ENCODE measurements around the gene VTI1B. TPM values are rescaled to one million over a fixed set of nuclear protein-coding genes. Genes with fewer than 3 reads are reported as not detected.

The VTI1B gene
- total and polyA plus RNA-seq, 2 experiments from 2014 or later, result 44.7 to 96.1 TPM

GRCh38 chr14:67643713-67644112, 30.7 kb downstream of the VTI1B start:
- Mint-ChIP-seq H3K4me3 (no peak overlapping the region), H3K4me1 (no peaks in the 10 kb centered on the region), H3K27ac (no peak overlapping the region), H3K36me3 (ENCODE audit: low read depth) (peaks cover 13% of the 10 kb centered on the region; the same call in 2 of the 3 replicates), H3K27me3 (ENCODE audit: insufficient read depth, low read depth, poor library complexity) (peaks cover 3% of the 10 kb centered on the region), H3K9me3 (no peaks in the 10 kb centered on the region)
- Histone ChIP-seq H3K27ac (ENCODE audit: low read depth) (no peak overlapping the region), H3K36me3 (ENCODE audit: insufficient read depth) (peaks cover 17% of the 10 kb centered on the region), H3F3A (replicated peaks; ENCODE audit: low read depth) (no peaks in the 10 kb centered on the region), H3K4me1 (ENCODE audit: insufficient read depth) (no peaks in the 10 kb centered on the region), H2AFZ (no peak overlapping the region), H4K20me1 (replicated peaks; ENCODE audit: insufficient read depth) (peaks cover 24% of the 10 kb centered on the region), H3K9me2 (ENCODE audit: insufficient read depth) (no peaks in the 10 kb centered on the region), H3K4me2 (no peak overlapping the region), H3K27me3 (ENCODE audit: insufficient read depth) (no peaks in the 10 kb centered on the region), H3K4me3 (no peak overlapping the region), H3K79me2 (replicated peaks; ENCODE audit: insufficient read depth) (no peaks in the 10 kb centered on the region)
- ATAC-seq (no peak), DNase-seq (ENCODE audit: low spot score) (no peak)
- TF ChIP-seq NANOG (IDR thresholded peaks at IDR 0.05; ENCODE audit: borderline replicate concordance), result no peak
- no peak for TF ChIP-seq REST (IDR thresholded peaks at IDR 0.05; ENCODE audit: unreplicated experiment)
- TF ChIP-seq EZH2 (IDR thresholded peaks at IDR 0.05; ENCODE audit: low read depth, unreplicated experiment), result no peak
- no peak for TF ChIP-seq ZNF114 (CRISPR knock-in tag; IDR thresholded peaks at IDR 0.05)
- no peak for TF ChIP-seq CREB1 (CRISPR knock-in tag; IDR thresholded peaks at IDR 0.05; ENCODE audit: low read depth)
- TF ChIP-seq ETS1 (IDR thresholded peaks at IDR 0.05), result no peak
- no peak for TF ChIP-seq ZNF462 (CRISPR knock-in tag; IDR thresholded peaks at IDR 0.05)
- TF ChIP-seq STAT1 (IDR thresholded peaks at IDR 0.05; ENCODE audit: unreplicated experiment), result no peak
- TF ChIP-seq CTCF (conservative IDR thresholded peaks at IDR 0.05; ENCODE audit: low read depth in 2 of 2), result no peak
- TF ChIP-seq POLR2AphosphoS5 (IDR thresholded peaks at IDR 0.05; ENCODE audit: low read depth), result no peak
- no peak for TF ChIP-seq EZH2phosphoT487 (IDR thresholded peaks at IDR 0.05; ENCODE audit: unreplicated experiment)
- TF ChIP-seq ZNF331 (CRISPR knock-in tag; IDR thresholded peaks at IDR 0.05; ENCODE audit: low read depth), result no peak
- no peak for TF ChIP-seq JUNB (IDR thresholded peaks at IDR 0.05; ENCODE audit: unreplicated experiment)
